CD4-positive, alpha-beta T cell (primary cell): ENCODE data around the gene SEPTIN8. TPM values are rescaled to one million over a fixed set of nuclear protein-coding genes. Genes with fewer than 3 reads are reported as not detected.

ENCODE experiments used
- ATAC-seq: fragments of 200-7000 bp; cut with Tn5 transposase; one replicate; pipeline ENCODE4 v1.10.0; 2022; ENCODE audit warnings: mild to moderate bottlenecking; ENCODE audit not compliant: poor library complexity
- CTCF ChIA-PET: fragments of 350-600 bp; sonication (Branson Sonifier 250); formaldehyde crosslinking; loops from one replicate; lab custom pipeline; 2021; ENCODE audit warnings: antibody characterized with exemption, inconsistent platforms; lab: Charles Lee
- POLR2A ChIA-PET: fragments of 350-600 bp; sonication (Branson Sonifier 250); formaldehyde crosslinking; loops from one replicate; lab custom pipeline; 2021; ENCODE audit warnings: antibody characterized with exemption, inconsistent platforms; lab: Charles Lee
- DNase-seq, 14 experiments: peaks; one replicate each; pipeline ENCODE4 v3.0.0-alpha.2; 2013 to 2020; ENCODE audit warnings: mixed read lengths in 2 of 14
- H3K27ac ChIP-seq, 2 donors: one replicate each; pipeline versions ENCODE4 v1.5.1 to v1.7.0; 2013; ENCODE audit warnings: low read length in 2 of 2, low read depth in 1 of 2, mild to moderate bottlenecking in 1 of 2
- H3K27me3 ChIP-seq, 2 experiments: 1 replicate in 1 of 2; 2 replicates in 1 of 2; pipeline versions ENCODE4 v1.6.1 to v1.7.0; 2013; ENCODE audit warnings: low read length in 2 of 2, control low read depth in 1 of 2, mild to moderate bottlenecking in 1 of 2, moderate library complexity in 1 of 2; ENCODE audit not compliant: insufficient read depth in 2 of 2, control insufficient read depth in 1 of 2
- H3K36me3 ChIP-seq: one replicate; pipeline ENCODE4 v1.6.1; 2013; ENCODE audit warnings: low read length, control low read depth; ENCODE audit not compliant: insufficient read depth
- H3K4me1 ChIP-seq: one replicate; pipeline ENCODE4 v1.6.1; 2013; ENCODE audit warnings: low read length, control low read depth; ENCODE audit not compliant: insufficient read depth
- H3K4me3 ChIP-seq: one replicate; pipeline ENCODE4 v1.5.1; 2013; ENCODE audit warnings: mild to moderate bottlenecking, low read length, moderate library complexity
- H3K9me3 ChIP-seq, 2 experiments: 1 replicate in 1 of 2; 2 replicates in 1 of 2; pipeline versions ENCODE4 v1.6.1 to v1.7.0; 2013; ENCODE audit warnings: low read length in 2 of 2, mild to moderate bottlenecking in 2 of 2, control low read depth in 1 of 2, moderate library complexity in 1 of 2; ENCODE audit not compliant: control insufficient read depth in 1 of 2, insufficient read depth in 1 of 2
- H3K27ac Mint-ChIP-seq: one replicate; pipeline ENCODE4 v1.8.0; 2020; ENCODE audit warnings: mixed read lengths
- H3K27me3 Mint-ChIP-seq: one replicate; pipeline ENCODE4 v1.8.0; 2021; ENCODE audit warnings: mixed read lengths
- H3K36me3 Mint-ChIP-seq: one replicate; pipeline ENCODE4 v1.8.0; 2021; ENCODE audit warnings: low read depth, mixed read lengths
- H3K4me1 Mint-ChIP-seq: one replicate; pipeline ENCODE4 v1.8.0; 2021; ENCODE audit warnings: low read depth, mixed read lengths
- H3K4me3 Mint-ChIP-seq: one replicate; pipeline ENCODE4 v1.8.0; 2020; ENCODE audit warnings: mild to moderate bottlenecking, mixed read lengths
- H3K9me3 Mint-ChIP-seq: one replicate; pipeline ENCODE4 v1.8.0; 2020; ENCODE audit warnings: mixed read lengths
- intact Hi-C, 2 experiments: fragments of 100-400 bp; cut with DNase I in 1 of 2; cut with micrococcal nuclease in 1 of 2; formaldehyde crosslinking; loops; one replicate each; pipeline versions ENCODE4 v1.15.1 to v1.9.0; 2023 to 2025; cut with DNase I, micrococcal nuclease
- total RNA-seq, 174 experiments: library from RNA in 2 of 174; stranded (reverse) in 2 of 174; gene quantifications; one replicate each; pipeline ENCODE4 v1.2.3 and lab custom pipeline; 2021 to 2026
- TF ChIP-seq, protein P1 (sequence below): fragments of 200-600 bp; IDR thresholded peaks from one replicate; pipeline ENCODE4 v1.8.0; 2022; ENCODE audit warnings: antibody characterized with exemption, mild to moderate bottlenecking

Gene SEPTIN8
- total RNA-seq, 2 experiments from 2014 or later: 4.4 to 5.3 TPM

DNA sequence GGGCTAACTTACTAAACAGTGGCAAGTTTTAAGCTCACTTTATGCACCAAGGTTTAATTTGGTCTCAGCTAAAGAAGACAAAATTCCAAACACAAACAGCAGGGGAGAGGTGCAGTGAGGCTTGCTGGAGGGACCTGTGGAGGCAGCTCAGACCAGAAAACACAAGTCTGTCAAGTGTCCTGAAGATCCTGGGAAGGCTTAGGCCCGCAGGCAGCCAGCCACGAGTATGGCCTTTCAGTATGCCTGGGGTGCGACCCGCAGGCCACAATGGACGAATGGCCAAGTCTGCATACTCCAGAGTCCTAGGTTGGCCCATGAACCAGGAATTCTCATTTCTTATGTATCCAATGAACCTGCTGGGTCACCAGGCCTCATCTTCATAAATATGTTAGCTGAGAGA lies 20.5 kb downstream of the SEPTIN8 start:
- DNase-seq (no peak), ATAC-seq (no peak)
- Mint-ChIP-seq H3K36me3 (peaks cover 12% of the 10 kb centered on the region), H3K4me1 (peaks cover under 1% of the 10 kb centered on the region), H3K27me3 (no peaks in the 10 kb centered on the region), H3K27ac (no peak overlapping the region), H3K9me3 (no peaks in the 10 kb centered on the region), H3K4me3 (no peak overlapping the region)
- H3K4me3 ChIP-seq: no peak overlapping the region
- no peaks in the 10 kb centered on the region for H3K4me1 ChIP-seq
- TF ChIP-seq, protein P1, sequence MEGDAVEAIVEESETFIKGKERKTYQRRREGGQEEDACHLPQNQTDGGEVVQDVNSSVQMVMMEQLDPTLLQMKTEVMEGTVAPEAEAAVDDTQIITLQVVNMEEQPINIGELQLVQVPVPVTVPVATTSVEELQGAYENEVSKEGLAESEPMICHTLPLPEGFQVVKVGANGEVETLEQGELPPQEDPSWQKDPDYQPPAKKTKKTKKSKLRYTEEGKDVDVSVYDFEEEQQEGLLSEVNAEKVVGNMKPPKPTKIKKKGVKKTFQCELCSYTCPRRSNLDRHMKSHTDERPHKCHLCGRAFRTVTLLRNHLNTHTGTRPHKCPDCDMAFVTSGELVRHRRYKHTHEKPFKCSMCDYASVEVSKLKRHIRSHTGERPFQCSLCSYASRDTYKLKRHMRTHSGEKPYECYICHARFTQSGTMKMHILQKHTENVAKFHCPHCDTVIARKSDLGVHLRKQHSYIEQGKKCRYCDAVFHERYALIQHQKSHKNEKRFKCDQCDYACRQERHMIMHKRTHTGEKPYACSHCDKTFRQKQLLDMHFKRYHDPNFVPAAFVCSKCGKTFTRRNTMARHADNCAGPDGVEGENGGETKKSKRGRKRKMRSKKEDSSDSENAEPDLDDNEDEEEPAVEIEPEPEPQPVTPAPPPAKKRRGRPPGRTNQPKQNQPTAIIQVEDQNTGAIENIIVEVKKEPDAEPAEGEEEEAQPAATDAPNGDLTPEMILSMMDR: no peak
- H3K9me3 ChIP-seq: no peaks in the 10 kb centered on the region
- intact Hi-C loops: no loop called here
- H3K27me3 ChIP-seq: no peaks in the 10 kb centered on the region
- H3K36me3 ChIP-seq: no peaks in the 10 kb centered on the region
- ChIA-PET POLR2A (interaction anchor here (1.0 kb wide), 1 partner anchor 9 kb away, joined by 3 read pairs; the partner anchor contains the start of gene CCNI2), CTCF (no interaction called here)
- H3K27ac ChIP-seq: no peak overlapping the region

DNA sequence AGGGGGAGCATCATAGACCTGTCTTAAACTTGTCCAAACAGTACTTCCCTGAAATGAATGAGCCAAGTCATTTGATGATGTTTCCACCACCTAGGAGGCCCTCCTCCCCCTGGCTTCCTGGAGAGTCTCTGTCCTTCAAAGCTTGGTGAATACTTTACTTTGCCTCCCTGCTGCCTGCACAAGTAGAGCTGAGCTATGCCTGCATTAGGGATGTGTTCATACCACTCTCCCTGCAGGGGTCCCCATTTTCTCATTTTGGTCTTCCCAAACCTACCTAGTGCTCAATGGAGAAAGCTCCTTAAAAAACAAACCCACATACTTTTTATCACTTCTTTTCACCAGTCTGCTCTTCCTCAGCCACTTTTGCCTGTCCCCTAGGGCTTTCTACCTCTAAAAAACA lies 22.1 kb downstream of the SEPTIN8 start:
- DNase-seq: no peak
- ATAC-seq: no peak
- Mint-ChIP-seq H3K4me1 (peaks cover 10% of the 10 kb centered on the region), H3K4me3 (no peak overlapping the region), H3K27ac (no peak overlapping the region), H3K36me3 (peaks cover 20% of the 10 kb centered on the region), H3K27me3 (no peaks in the 10 kb centered on the region), H3K9me3 (no peaks in the 10 kb centered on the region)
- ChIA-PET POLR2A (interaction anchor here (0.7 to 1.6 kb wide), 4 partner anchors 9 to 59 kb away, joined by 3 to 5 read pairs (median 3); partner anchors contain the start of gene KIF3A), CTCF (interaction anchor here (0.6 kb wide), 2 partner anchors 136 to 539 kb away, joined by 3 to 5 read pairs; no protein-coding TSS in a partner anchor)
- Histone ChIP-seq H3K9me3 (no peaks in the 10 kb centered on the region), H3K4me1 (no peaks in the 10 kb centered on the region), H3K36me3 (no peaks in the 10 kb centered on the region), H3K4me3 (no peak overlapping the region), H3K27me3 (no peaks in the 10 kb centered on the region), H3K27ac (no peak overlapping the region)
- intact Hi-C loops: no loop called here
- TF ChIP-seq, protein P1: no peak

DNA sequence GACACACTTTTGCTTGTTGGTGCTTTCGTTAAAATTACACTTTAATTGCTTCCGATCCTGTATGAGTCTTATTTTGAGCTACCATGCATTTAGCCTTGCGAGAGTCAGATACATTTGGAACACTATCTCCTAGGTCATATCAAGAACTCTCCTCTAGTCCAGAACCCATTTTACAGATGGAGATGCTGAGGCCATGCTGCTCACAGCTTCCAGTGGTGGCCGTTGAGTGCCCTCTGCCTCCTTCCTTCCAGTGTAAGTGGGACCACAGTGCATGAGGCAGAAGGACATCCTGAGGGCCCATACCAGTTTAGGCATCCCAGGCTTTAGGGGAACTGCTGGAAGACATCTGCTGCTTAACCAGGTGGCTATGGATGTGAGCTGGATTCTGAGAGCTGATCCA lies 22.9 kb downstream of the SEPTIN8 start:
- H3K36me3 ChIP-seq: no peaks in the 10 kb centered on the region
- CTCF ChIA-PET: interaction anchor here (0.7 kb wide), 2 partner anchors 72 to 227 kb away, joined by 3 to 4 read pairs; no protein-coding TSS in a partner anchor
- Mint-ChIP-seq H3K36me3 (peaks cover 20% of the 10 kb centered on the region), H3K9me3 (no peaks in the 10 kb centered on the region), H3K4me3 (no peak overlapping the region), H3K27me3 (no peaks in the 10 kb centered on the region), H3K4me1 (peaks cover 14% of the 10 kb centered on the region), H3K27ac (no peak overlapping the region)
- POLR2A ChIA-PET: interaction anchor here (0.7 to 1.6 kb wide), 5 partner anchors 9 to 298 kb away, joined by 3 to 5 read pairs (median 3); partner anchors contain the start of genes HSPA4 and KIF3A
- H3K4me1 ChIP-seq: no peaks in the 10 kb centered on the region
- H3K4me3 ChIP-seq: no peak overlapping the region
- ATAC-seq (no peak), DNase-seq (no peak)
- no peaks in the 10 kb centered on the region for H3K27me3 ChIP-seq
- TF ChIP-seq, protein P1: no peak
- no peak overlapping the region for H3K27ac ChIP-seq
- no peaks in the 10 kb centered on the region for H3K9me3 ChIP-seq
- intact Hi-C loops: no loop called here
